Osteoblast (primary cell): ENCODE measurements around the gene RPL6. TPM values are rescaled to one million over a fixed set of nuclear protein-coding genes. Genes with fewer than 3 reads are reported as not detected.
"Not testable (repeated sequence)": the region's sequence is repeated elsewhere in the genome, so short reads cannot be mapped to it uniquely, and the experiment has no call there.

Experiments used
- DNase-seq: peaks from one replicate; pipeline ENCODE4 v3.0.0; 2011; ENCODE audit warnings: low spot score, mixed read lengths; ENCODE audit not compliant: insufficient read length; ENCODE audit errors: missing footprints
- H2AFZ ChIP-seq: 2 replicates; pipeline ENCODE4 v1.6.0; 2011; ENCODE audit warnings: mild to moderate bottlenecking, low read length
- H3K27ac ChIP-seq: 2 replicates; pipeline ENCODE4 v1.5.1; 2011; ENCODE audit warnings: mild to moderate bottlenecking, low read depth, low read length, moderate library complexity
- H3K27me3 ChIP-seq: 2 replicates; pipeline ENCODE4 v1.6.0; 2012; ENCODE audit warnings: mild to moderate bottlenecking, control low read depth, inconsistent platforms, low read length, moderate library complexity; ENCODE audit not compliant: insufficient read depth
- H3K36me3 ChIP-seq: 2 replicates; pipeline ENCODE4 v1.5.1; 2011; ENCODE audit warnings: mild to moderate bottlenecking, low read length, control low read depth, moderate library complexity; ENCODE audit not compliant: insufficient read depth
- H3K4me1 ChIP-seq: 2 replicates; pipeline ENCODE4 v1.5.1; 2011; ENCODE audit warnings: mild to moderate bottlenecking, low read length, control low read depth, moderate library complexity; ENCODE audit not compliant: insufficient read depth
- H3K4me2 ChIP-seq: 2 replicates; pipeline ENCODE4 v1.6.0; 2011; ENCODE audit warnings: mild to moderate bottlenecking, low read length; ENCODE audit not compliant: insufficient read depth
- H3K4me3 ChIP-seq: fragments of 200-600 bp; sonication (generic); 3 replicates; pipeline ENCODE4 v1.5.1; 2012; ENCODE audit warnings: mild to moderate bottlenecking, low read length, inconsistent platforms; ENCODE audit not compliant: insufficient read depth
- H3K79me2 ChIP-seq: 2 replicates; pipeline ENCODE4 v1.6.0; 2012; ENCODE audit warnings: mild to moderate bottlenecking, low read length, control low read depth, inconsistent platforms; ENCODE audit not compliant: insufficient read depth
- H3K9me3 ChIP-seq: 2 replicates; pipeline ENCODE4 v1.5.1; 2011; ENCODE audit warnings: low read depth, low read length, control low read depth
- H4K20me1 ChIP-seq: 2 replicates; pipeline ENCODE4 v1.6.0; 2012; ENCODE audit warnings: mild to moderate bottlenecking, low read length, control low read depth; ENCODE audit not compliant: insufficient read depth
- CTCF ChIP-seq: IDR thresholded peaks from 2 replicates; pipeline ENCODE4 v1.5.1; 2011; ENCODE audit warnings: mild to moderate bottlenecking, low read depth, low read length, moderate library complexity; ENCODE audit errors: extremely low read depth
- total RNA-seq: library from RNA; depleted of rRNA; stranded (reverse); fragments of >200 nt; gene quantifications from 2 replicates; pipeline ENCODE4 v1.2.3, GENCODE V29; 2012

Gene RPL6
- total RNA-seq, 1 donor: 918 TPM

DNA sequence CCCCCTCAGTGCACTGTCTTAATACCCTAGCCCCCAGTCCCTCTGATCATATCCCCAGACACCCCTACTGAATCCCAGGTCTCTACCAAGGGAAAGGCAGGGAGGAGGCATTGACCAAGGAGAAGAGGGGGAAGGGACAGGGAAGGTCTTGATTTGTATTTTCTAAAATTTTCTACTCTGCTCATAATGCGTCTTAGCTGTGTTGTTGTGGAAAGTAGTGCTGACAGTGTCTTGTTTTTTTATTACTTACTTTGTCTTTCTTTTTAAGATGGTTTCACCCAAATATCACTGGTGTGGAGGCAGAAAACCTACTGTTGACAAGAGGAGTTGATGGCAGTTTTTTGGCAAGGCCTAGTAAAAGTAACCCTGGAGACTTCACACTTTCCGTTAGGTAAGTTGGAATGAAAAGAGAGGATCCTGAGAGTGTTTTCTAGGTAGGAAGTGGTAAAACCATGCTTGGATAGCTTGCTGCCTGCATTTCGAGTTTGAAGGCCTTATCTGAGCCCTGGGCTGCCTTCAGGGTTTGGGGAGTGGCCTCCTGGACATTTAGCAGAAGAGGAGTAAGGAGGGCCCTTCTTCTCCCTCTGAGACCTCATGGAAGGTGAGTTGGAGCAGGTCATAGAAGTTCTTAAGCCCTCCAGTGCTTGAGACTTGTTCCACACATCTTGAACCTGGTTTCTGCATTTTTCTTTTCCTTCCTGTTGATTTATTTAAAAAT, 36.8 kb upstream of the RPL6 start:
- peaks cover 6% of the 10 kb centered on the region for H4K20me1 ChIP-seq
- no peak overlapping the region for H3K27ac ChIP-seq
- H3K9me3 ChIP-seq: no peaks in the 10 kb centered on the region
- H3K4me2 ChIP-seq: no peak overlapping the region
- no peaks in the 10 kb centered on the region for H3K4me1 ChIP-seq
- no peak for DNase-seq
- peaks cover 24% of the 10 kb centered on the region for H3K36me3 ChIP-seq
- no peak for TF ChIP-seq CTCF
- H3K4me3 ChIP-seq: no peak overlapping the region
- H2AFZ ChIP-seq: no peak overlapping the region
- no peaks in the 10 kb centered on the region for H3K27me3 ChIP-seq
- H3K79me2 ChIP-seq: peaks cover 48% of the 10 kb centered on the region

DNA sequence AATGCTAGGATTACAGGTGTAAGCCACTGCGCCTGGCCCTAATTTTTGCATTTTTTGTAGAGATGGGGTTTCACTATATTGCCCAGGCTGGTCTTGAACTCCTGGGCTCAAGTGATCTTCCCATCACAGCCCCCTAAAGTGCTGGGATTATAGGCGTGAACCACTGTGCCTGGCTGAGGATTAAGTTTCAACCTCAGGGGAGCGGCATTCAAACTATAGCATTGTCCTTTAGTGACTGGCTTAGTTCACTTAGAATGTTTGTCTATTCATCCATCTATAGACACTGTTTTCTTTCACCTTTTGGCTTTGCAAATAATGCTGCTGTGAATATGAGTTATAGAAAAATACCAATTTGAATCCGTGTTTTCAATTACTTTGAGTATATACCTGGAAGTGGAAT, 34.5 kb upstream of the RPL6 start:
- Histone ChIP-seq H3K27me3 (no peaks in the 10 kb centered on the region), H3K36me3 (peaks cover 12% of the 10 kb centered on the region), H4K20me1 (peaks cover 9% of the 10 kb centered on the region), H3K9me3 (no peaks in the 10 kb centered on the region), H3K4me2 (no peak overlapping the region), H3K4me3 (no peak overlapping the region), H2AFZ (no peak overlapping the region), H3K27ac (no peak overlapping the region), H3K4me1 (no peaks in the 10 kb centered on the region), H3K79me2 (peaks cover 67% of the 10 kb centered on the region)
- no peak for DNase-seq
- TF ChIP-seq CTCF: no peak

GRCh38 chr12:112440653-112441052, 31.2 kb upstream of the RPL6 start:
- H3K27ac ChIP-seq, H3K4me3 ChIP-seq, H3K4me2 ChIP-seq, H3K36me3 ChIP-seq, H3K9me3 ChIP-seq, H3K4me1 ChIP-seq, H3K27me3 ChIP-seq, H2AFZ ChIP-seq, DNase-seq: not testable (repeated sequence)
- peaks cover 87% of the 10 kb centered on the region for H3K79me2 ChIP-seq
- peaks cover 20% of the 10 kb centered on the region for H4K20me1 ChIP-seq

DNA sequence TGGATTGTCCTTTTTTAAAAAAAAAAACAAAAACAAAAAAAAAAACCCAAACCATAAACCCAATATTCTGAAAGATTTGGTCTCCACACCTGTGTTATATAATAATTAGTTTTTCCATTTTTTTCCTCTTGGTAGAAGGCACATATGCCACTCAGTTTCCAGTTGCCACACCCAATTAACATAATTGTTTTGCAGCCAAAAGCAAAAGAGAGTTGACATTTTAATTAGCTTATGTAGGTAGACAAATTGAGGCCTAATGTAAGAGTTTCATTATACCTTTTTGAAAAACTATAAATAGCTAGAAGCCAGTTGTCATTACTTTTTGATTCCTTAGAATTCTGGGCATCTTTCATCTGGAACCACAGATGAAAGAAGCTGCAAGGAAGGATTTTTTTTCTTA, 30.4 kb upstream of the RPL6 start:
- TF ChIP-seq CTCF: no peak

DNA sequence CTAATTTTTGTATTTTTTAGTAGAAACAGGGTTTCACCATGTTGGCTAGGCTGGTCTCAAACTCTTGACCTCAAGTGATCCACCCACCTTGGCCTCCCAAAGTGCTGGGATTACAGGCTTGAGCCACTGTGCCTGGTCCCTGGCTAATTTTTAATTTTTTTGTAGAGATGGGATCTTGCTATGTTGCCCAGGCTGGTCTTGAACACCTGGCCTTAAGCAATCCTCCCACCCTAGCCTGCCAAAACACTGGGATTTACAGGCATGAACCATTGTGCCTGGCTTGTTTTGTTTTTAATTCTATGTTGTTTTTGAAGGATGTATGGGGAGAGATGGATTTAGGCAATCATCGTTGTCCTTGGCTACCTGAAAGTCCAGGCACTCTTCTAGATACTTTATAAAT, 29.2 kb upstream of the RPL6 start:
- not testable (repeated sequence) for H3K9me3 ChIP-seq, H3K4me2 ChIP-seq
- H4K20me1 ChIP-seq: peaks cover 16% of the 10 kb centered on the region

More for the DNA sequence above, 30.4 kb upstream of the RPL6 start:
- H2AFZ ChIP-seq: no peak overlapping the region
- H3K27ac ChIP-seq: no peak overlapping the region
- H3K79me2 ChIP-seq: peaks cover 91% of the 10 kb centered on the region
- peaks cover 19% of the 10 kb centered on the region for H4K20me1 ChIP-seq
- no peak overlapping the region for H3K4me2 ChIP-seq
- no peaks in the 10 kb centered on the region for H3K9me3 ChIP-seq
- no peaks in the 10 kb centered on the region for H3K27me3 ChIP-seq
- no peaks in the 10 kb centered on the region for H3K36me3 ChIP-seq
- no peak for DNase-seq
- H3K4me1 ChIP-seq: no peaks in the 10 kb centered on the region
- no peak overlapping the region for H3K4me3 ChIP-seq

More for the DNA sequence above, 29.2 kb upstream of the RPL6 start:
- DNase-seq, H3K27ac ChIP-seq, H3K27me3 ChIP-seq, H3K36me3 ChIP-seq, H3K4me1 ChIP-seq, H3K4me3 ChIP-seq, H2AFZ ChIP-seq: not testable (repeated sequence)
- H3K79me2 ChIP-seq: peaks cover 91% of the 10 kb centered on the region
